RWPE2 (cell line): ENCODE results near the gene GOSR2.

Experiments used
- ATAC-seq: fragments of 200-7000 bp; cut with Tn5 transposase; 3 replicates; pipeline ENCODE4 v1.9.1; 2021; ENCODE audit warnings: low read depth
- DNase-seq: peaks from one replicate; pipeline ENCODE4 v3.0.0-alpha.2; 2020; ENCODE audit warnings: low spot score
- H3K27ac ChIP-seq: fragments of 450-650 bp; 2 replicates; pipeline ENCODE4 v1.5.1; 2017; ENCODE audit warnings: mild to moderate bottlenecking; ENCODE audit not compliant: poor library complexity, severe bottlenecking
- H3K27me3 ChIP-seq: fragments of 250-450 bp; sonication (Bioruptor Pico); 2 replicates; pipeline ENCODE4 v1.5.1; 2021; ENCODE audit warnings: mild to moderate bottlenecking, moderate library complexity; ENCODE audit not compliant: insufficient read depth, poor library complexity, severe bottlenecking
- H3K36me3 ChIP-seq: fragments of 250-450 bp; sonication (Bioruptor Pico); 2 replicates; pipeline ENCODE4 v1.5.1; 2020; ENCODE audit warnings: low read depth, mild to moderate bottlenecking, moderate library complexity
- H3K4me1 ChIP-seq: fragments of 250-450 bp; sonication (Bioruptor Pico); 2 replicates; pipeline ENCODE4 v1.5.1; 2021; ENCODE audit warnings: mild to moderate bottlenecking, moderate library complexity; ENCODE audit not compliant: insufficient read depth, poor library complexity, severe bottlenecking
- H3K4me3 ChIP-seq: fragments of 250-450 bp; sonication (Bioruptor Pico); 2 replicates; pipeline ENCODE4 v1.5.1; 2021; ENCODE audit warnings: mild to moderate bottlenecking, moderate library complexity; ENCODE audit not compliant: severe bottlenecking
- H3K9me3 ChIP-seq: fragments of 250-450 bp; sonication (Bioruptor Pico); 2 replicates; pipeline ENCODE4 v1.5.1; 2021; ENCODE audit warnings: mild to moderate bottlenecking, moderate library complexity; ENCODE audit not compliant: severe bottlenecking
- CTCF ChIP-seq: fragments of 450-650 bp; IDR thresholded peaks from one replicate; pipeline ENCODE4 v1.5.1; 2017; ENCODE audit warnings: mild to moderate bottlenecking, moderate library complexity; ENCODE audit not compliant: poor library complexity, severe bottlenecking

The GOSR2 gene

GRCh38 chr17:46943218-46943500 is 20.2 kb downstream of the GOSR2 start:
- TF ChIP-seq CTCF: no peak
- H3K4me3 ChIP-seq: no peak overlapping the region
- DNase-seq: no peak
- H3K36me3 ChIP-seq: peaks cover 19% of the 10 kb centered on the region
- H3K4me1 ChIP-seq: no peaks in the 10 kb centered on the region
- no peaks in the 10 kb centered on the region for H3K9me3 ChIP-seq
- no peaks in the 10 kb centered on the region for H3K27me3 ChIP-seq
- H3K27ac ChIP-seq: no peak overlapping the region
- ATAC-seq: no peak

- Histone ChIP-seq H3K9me3 (no peaks in the 10 kb centered on the region), H3K4me3 (no peak overlapping the region), H3K36me3 (peaks cover 14% of the 10 kb centered on the region), H3K27ac (no peak overlapping the region), H3K27me3 (no peaks in the 10 kb centered on the region), H3K4me1 (no peaks in the 10 kb centered on the region)
- TF ChIP-seq CTCF: no peak
- peak; percentile 8; the same call in 2 of the 3 replicates for ATAC-seq
- no peak for DNase-seq
These were observed 20.8 kb downstream of the GOSR2 start for GRCh38 chr17:46943501-46944393.

- ATAC-seq: no peak
- peaks cover 3% of the 10 kb centered on the region; the same call in 1 of the 2 replicates for H3K36me3 ChIP-seq
- TF ChIP-seq CTCF: no peak
- H3K4me1 ChIP-seq: no peaks in the 10 kb centered on the region
- no peak overlapping the region for H3K4me3 ChIP-seq
- no peaks in the 10 kb centered on the region for H3K9me3 ChIP-seq
- DNase-seq: no peak
- H3K27me3 ChIP-seq: no peaks in the 10 kb centered on the region
- no peak overlapping the region for H3K27ac ChIP-seq
These were observed 22.0 kb downstream of the GOSR2 start for GRCh38 chr17:46944931-46945330.

GRCh38 chr17:46947216-46947615 is 24.3 kb downstream of the GOSR2 start:
- Histone ChIP-seq H3K27ac (no peak overlapping the region), H3K27me3 (no peaks in the 10 kb centered on the region), H3K4me3 (no peak overlapping the region), H3K9me3 (no peaks in the 10 kb centered on the region), H3K36me3 (no peaks in the 10 kb centered on the region), H3K4me1 (no peaks in the 10 kb centered on the region)
- DNase-seq: no peak
- no peak for ATAC-seq
- no peak for TF ChIP-seq CTCF

GRCh38 chr17:46948544-46948943 is 25.6 kb downstream of the GOSR2 start:
- Histone ChIP-seq H3K4me3 (no peak overlapping the region), H3K27me3 (no peaks in the 10 kb centered on the region), H3K36me3 (no peaks in the 10 kb centered on the region), H3K4me1 (no peaks in the 10 kb centered on the region), H3K27ac (no peak overlapping the region), H3K9me3 (no peaks in the 10 kb centered on the region)
- DNase-seq (no peak), ATAC-seq (no peak)
- TF ChIP-seq CTCF: no peak
